Trophoblast cell (in vitro differentiated cells and primary cell): ENCODE results near the gene NBPF11. TPM values are rescaled to one million over a fixed set of nuclear protein-coding genes. Genes with fewer than 3 reads are reported as not detected.
"Not testable (repeated sequence)": the region's sequence is repeated elsewhere in the genome, so short reads cannot be mapped to it uniquely, and the experiment has no call there.

Experiments used
- DNase-seq, 2 donors: peaks; one replicate each; pipeline ENCODE4 v3.0.0-alpha.2; 2016
- H2AFZ ChIP-seq: 2 replicates; pipeline ENCODE4 v1.6.1; 2013; ENCODE audit warnings: low read length, moderate library complexity, mild to moderate bottlenecking; ENCODE audit not compliant: insufficient read depth, poor library complexity
- H2AK5ac ChIP-seq: 2 replicates; pipeline ENCODE4 v1.6.1; 2013; ENCODE audit warnings: mild to moderate bottlenecking, low read length
- H2BK120ac ChIP-seq: 2 replicates; pipeline ENCODE4 v1.6.1; 2013; ENCODE audit warnings: low read length, mild to moderate bottlenecking, moderate library complexity; ENCODE audit not compliant: insufficient read depth, poor library complexity
- H2BK12ac ChIP-seq: 2 replicates; pipeline ENCODE4 v1.6.1; 2013; ENCODE audit warnings: mild to moderate bottlenecking, low read length, moderate library complexity
- H2BK5ac ChIP-seq: 2 replicates; pipeline ENCODE4 v1.6.1; 2013; ENCODE audit warnings: low read length, low read depth, moderate library complexity, mild to moderate bottlenecking; ENCODE audit not compliant: poor library complexity
- H3K14ac ChIP-seq: 2 replicates; pipeline ENCODE4 v1.6.1; 2013; ENCODE audit warnings: mild to moderate bottlenecking, low read length
- H3K18ac ChIP-seq: 2 replicates; pipeline ENCODE4 v1.6.1; 2013; ENCODE audit warnings: mild to moderate bottlenecking, low read length
- H3K23ac ChIP-seq: 2 replicates; pipeline ENCODE4 v1.6.1; 2013; ENCODE audit warnings: low read length
- H3K27ac ChIP-seq: 2 replicates; pipeline ENCODE4 v1.5.1; 2013; ENCODE audit warnings: low read depth, mild to moderate bottlenecking, inconsistent platforms, low read length, moderate library complexity
- H3K27me3 ChIP-seq: 2 replicates; pipeline ENCODE4 v1.6.1; 2013; ENCODE audit warnings: inconsistent platforms, mild to moderate bottlenecking, low read length, moderate library complexity; ENCODE audit not compliant: insufficient read depth
- H3K36me3 ChIP-seq, 2 experiments: 1 replicate in 1 of 2; 2 replicates in 1 of 2; pipeline ENCODE4 v1.6.1; 2013; ENCODE audit warnings: low read length in 2 of 2, mild to moderate bottlenecking in 2 of 2, moderate library complexity in 1 of 2; ENCODE audit not compliant: insufficient read depth in 2 of 2, control insufficient read depth in 1 of 2
- H3K4ac ChIP-seq: 2 replicates; pipeline ENCODE4 v1.6.1; 2013; ENCODE audit warnings: low read depth, mild to moderate bottlenecking, low read length, moderate library complexity
- H3K4me1 ChIP-seq, 2 experiments: 1 replicate in 1 of 2; 2 replicates in 1 of 2; pipeline ENCODE4 v1.6.1; 2013; ENCODE audit warnings: low read length in 2 of 2, mild to moderate bottlenecking in 2 of 2, moderate library complexity in 1 of 2; ENCODE audit not compliant: insufficient read depth in 2 of 2, control insufficient read depth in 1 of 2
- H3K4me2 ChIP-seq: 2 replicates; pipeline ENCODE4 v1.6.1; 2013; ENCODE audit warnings: inconsistent platforms, mild to moderate bottlenecking, low read length, moderate library complexity
- H3K4me3 ChIP-seq: 2 replicates; pipeline ENCODE4 v1.5.1; 2013; ENCODE audit warnings: mild to moderate bottlenecking, low read depth, low read length, inconsistent platforms
- H3K79me1 ChIP-seq: one replicate; pipeline ENCODE4 v1.6.1; 2013; ENCODE audit warnings: low read length
- H3K79me2 ChIP-seq: 2 replicates; pipeline ENCODE4 v1.6.1; 2013; ENCODE audit warnings: low read length, mild to moderate bottlenecking; ENCODE audit not compliant: control insufficient read depth, insufficient read depth, poor library complexity
- H3K9ac ChIP-seq: 2 replicates; pipeline ENCODE4 v1.6.1; 2013; ENCODE audit warnings: mild to moderate bottlenecking, low read length
- H3K9me3 ChIP-seq: 2 replicates; pipeline ENCODE4 v1.6.1; 2013; ENCODE audit warnings: low read depth, mild to moderate bottlenecking, control low read depth, inconsistent platforms, low read length; ENCODE audit not compliant: insufficient read depth
- H4K12ac ChIP-seq: 2 replicates; pipeline ENCODE4 v1.6.1; 2013; ENCODE audit warnings: low read depth, mild to moderate bottlenecking, low read length, moderate library complexity
- H4K8ac ChIP-seq: 2 replicates; pipeline ENCODE4 v1.6.1; 2013; ENCODE audit warnings: low read depth, mild to moderate bottlenecking, low read length, moderate library complexity
- H4K91ac ChIP-seq: one replicate; pipeline ENCODE4 v1.6.1; 2013; ENCODE audit warnings: low read depth, mild to moderate bottlenecking, low read length, moderate library complexity
- WGBS: extraction: QIAGEN DNeasy Blood & Tissue Kit; methylation state at CpG from one replicate; pipeline ENCODE4 v1.1.7; 2013; ENCODE audit warnings: missing lambda C conversion rate; ENCODE audit not compliant: insufficient read length, insufficient coverage; ENCODE audit errors: extremely low coverage; 5-methylcytosine and 5-hydroxymethylcytosine counted together
- polyA plus RNA-seq: library from polyadenylated mRNA; stranded (reverse); fragments of 200-250 nt; gene quantifications from 2 replicates; pipeline ENCODE4 v1.2.3, GENCODE V29; 2013

The NBPF11 gene, protein sequence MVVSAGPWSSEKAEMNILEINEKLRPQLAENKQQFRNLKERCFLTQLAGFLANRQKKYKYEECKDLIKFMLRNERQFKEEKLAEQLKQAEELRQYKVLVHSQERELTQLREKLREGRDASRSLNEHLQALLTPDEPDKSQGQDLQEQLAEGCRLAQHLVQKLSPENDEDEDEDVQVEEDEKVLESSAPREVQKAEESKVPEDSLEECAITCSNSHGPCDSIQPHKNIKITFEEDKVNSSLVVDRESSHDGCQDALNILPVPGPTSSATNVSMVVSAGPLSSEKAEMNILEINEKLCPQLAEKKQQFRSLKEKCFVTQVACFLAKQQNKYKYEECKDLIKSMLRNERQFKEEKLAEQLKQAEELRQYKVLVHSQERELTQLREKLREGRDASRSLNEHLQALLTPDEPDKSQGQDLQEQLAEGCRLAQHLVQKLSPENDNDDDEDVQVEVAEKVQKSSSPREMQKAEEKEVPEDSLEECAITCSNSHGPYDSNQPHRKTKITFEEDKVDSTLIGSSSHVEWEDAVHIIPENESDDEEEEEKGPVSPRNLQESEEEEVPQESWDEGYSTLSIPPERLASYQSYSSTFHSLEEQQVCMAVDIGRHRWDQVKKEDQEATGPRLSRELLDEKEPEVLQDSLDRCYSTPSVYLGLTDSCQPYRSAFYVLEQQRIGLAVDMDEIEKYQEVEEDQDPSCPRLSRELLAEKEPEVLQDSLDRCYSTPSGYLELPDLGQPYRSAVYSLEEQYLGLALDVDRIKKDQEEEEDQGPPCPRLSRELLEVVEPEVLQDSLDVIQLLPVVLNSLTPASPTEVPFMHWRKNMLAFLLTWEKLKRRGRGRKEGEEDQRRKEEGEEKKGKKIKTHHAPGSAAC
- polyA plus RNA-seq = 3.5 and 4.0 TPM in 2 replicates

DNA sequence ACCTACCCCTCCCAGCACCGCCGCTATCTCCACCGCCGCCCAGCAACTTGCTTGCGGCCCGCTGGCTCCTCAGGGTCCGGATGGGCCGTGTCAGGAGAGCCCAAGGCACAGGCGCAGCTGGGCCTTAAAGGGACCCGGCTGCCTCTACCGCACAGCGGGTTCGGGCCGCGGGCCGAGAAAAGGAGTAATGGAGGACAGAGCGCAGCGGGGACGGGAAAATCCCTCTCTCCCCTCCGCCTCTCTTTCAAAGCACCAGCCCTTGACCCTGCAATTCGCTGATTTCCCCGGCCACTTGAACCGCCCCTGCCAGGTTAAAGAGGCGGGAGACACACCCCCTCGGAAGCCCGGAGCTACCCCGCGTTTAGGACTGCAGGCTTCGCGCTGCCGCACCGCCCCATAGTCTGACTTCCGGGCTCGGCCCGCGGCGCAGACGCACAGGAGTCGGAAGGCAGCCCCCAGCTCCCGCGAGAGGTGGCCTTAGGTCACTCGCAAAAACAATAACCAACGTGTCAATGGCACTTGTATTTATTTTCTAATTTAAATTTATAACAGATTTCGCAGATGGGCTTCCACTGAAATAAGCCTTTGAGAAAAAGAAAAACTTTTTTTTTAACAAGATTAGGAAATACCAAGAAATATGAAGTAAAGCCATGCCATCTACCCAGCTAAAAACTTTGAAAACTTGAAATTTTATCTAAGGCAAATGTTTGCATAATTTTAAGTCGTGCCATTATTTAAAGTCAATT, at the start of gene NBPF11:
Gene NBPF11, minus strand, starts transcription at position 371 of the 746 bp plus-strand sequence. CDS start 25,278 bp downstream, outside the sequence.
- not testable (repeated sequence) for H3K18ac ChIP-seq, H2BK120ac ChIP-seq, H3K36me3 ChIP-seq, H3K79me1 ChIP-seq, H2AFZ ChIP-seq, H3K23ac ChIP-seq, H3K9me3 ChIP-seq, H2BK12ac ChIP-seq, H4K91ac ChIP-seq, H3K27me3 ChIP-seq, H3K4me1 ChIP-seq, H2BK5ac ChIP-seq, H3K79me2 ChIP-seq, H2AK5ac ChIP-seq
- Histone ChIP-seq H3K14ac (peak within 1 kb of the TSS; percentile 24), H3K9ac (peak within 1 kb of the TSS; percentile 83), H3K4ac (peak within 1 kb of the TSS; percentile 51), H4K8ac (peak within 1 kb of the TSS; percentile 66), H3K4me3 (peak within 1 kb of the TSS; percentile 83), H4K12ac (peak within 1 kb of the TSS; percentile 54), H3K4me2 (peak within 1 kb of the TSS; percentile 86), H3K27ac (peak within 1 kb of the TSS; percentile 25)
- WGBS = no CpG with 5 or more reads among the region's 45 CpGs
- peak; percentile 86 to 90 for DNase-seq

- not testable (repeated sequence) for H2BK5ac ChIP-seq, H3K27me3 ChIP-seq, H3K4me1 ChIP-seq, H3K4me2 ChIP-seq, H3K36me3 ChIP-seq, H2BK120ac ChIP-seq, H3K79me2 ChIP-seq, H4K12ac ChIP-seq, H4K8ac ChIP-seq, H3K9ac ChIP-seq, H4K91ac ChIP-seq, DNase-seq, H3K18ac ChIP-seq, H3K4me3 ChIP-seq, H3K4ac ChIP-seq, H2AFZ ChIP-seq, H2BK12ac ChIP-seq, H3K79me1 ChIP-seq, H3K27ac ChIP-seq, H3K14ac ChIP-seq, H3K9me3 ChIP-seq, H2AK5ac ChIP-seq, H3K23ac ChIP-seq
- WGBS = no CpG with 5 or more reads among the region's 3 CpGs
Measured at GRCh38 chr1:148197396-148197795, 45.3 kb upstream of the NBPF11 start.

- not testable (repeated sequence) for H3K27me3 ChIP-seq, H3K4ac ChIP-seq, H3K79me1 ChIP-seq, H3K9ac ChIP-seq, H3K27ac ChIP-seq, H2AFZ ChIP-seq, H2BK120ac ChIP-seq, H4K12ac ChIP-seq, H3K4me2 ChIP-seq, H3K23ac ChIP-seq, H3K4me3 ChIP-seq, H3K18ac ChIP-seq, H2BK5ac ChIP-seq, H3K9me3 ChIP-seq, H4K8ac ChIP-seq, H3K4me1 ChIP-seq, H4K91ac ChIP-seq, H2AK5ac ChIP-seq, H3K79me2 ChIP-seq, H3K36me3 ChIP-seq, DNase-seq, H2BK12ac ChIP-seq, H3K14ac ChIP-seq
- no CpG with 5 or more reads among the region's 1 CpG for WGBS
Measured at GRCh38 chr1:148196949-148197348, 44.9 kb upstream of the NBPF11 start.

DNA sequence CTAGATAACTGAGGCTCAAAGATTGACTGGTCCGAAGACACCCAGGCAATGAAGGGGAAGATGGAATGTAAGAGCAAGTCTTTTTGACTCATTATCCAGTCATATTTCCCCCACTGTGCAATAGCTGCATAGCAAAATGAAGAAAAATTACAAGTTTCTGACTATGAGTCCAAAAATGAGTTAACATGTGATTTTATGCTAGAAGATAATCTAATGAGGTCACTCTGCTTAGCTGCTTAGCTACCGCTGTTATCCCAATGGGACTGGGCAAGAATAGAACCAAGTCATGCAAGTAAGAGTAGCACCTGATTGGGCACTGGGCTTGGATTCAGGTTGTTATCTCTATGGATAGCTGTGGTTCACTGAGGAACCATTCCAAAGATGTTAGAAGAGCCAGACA, 43.0 kb upstream of the NBPF11 start:
- H2BK12ac ChIP-seq, H2AK5ac ChIP-seq, H4K12ac ChIP-seq, H4K91ac ChIP-seq, H3K18ac ChIP-seq, H3K14ac ChIP-seq, H3K9me3 ChIP-seq, DNase-seq, H4K8ac ChIP-seq, H2BK120ac ChIP-seq, H2BK5ac ChIP-seq, H3K4ac ChIP-seq, H3K27me3 ChIP-seq, H3K23ac ChIP-seq, H3K9ac ChIP-seq, H3K4me1 ChIP-seq, H3K79me1 ChIP-seq, H3K36me3 ChIP-seq, H3K27ac ChIP-seq, H3K79me2 ChIP-seq, H3K4me2 ChIP-seq, H3K4me3 ChIP-seq, H2AFZ ChIP-seq: not testable (repeated sequence)
- WGBS = no CpG with 5 or more reads among the region's 2 CpGs
